Activated CD8-positive, alpha-beta T cell treated with anti-CD3 and anti-CD28 coated beads for 36 hours (primary cell): ENCODE data around the gene TAS2R41. TPM values are rescaled to one million over a fixed set of nuclear protein-coding genes. Genes with fewer than 3 reads are reported as not detected.

ENCODE experiments used
- ATAC-seq: fragments of 200-7000 bp; cut with Tn5 transposase; one replicate; pipeline ENCODE4 v1.10.0; 2021; ENCODE audit warnings: mild to moderate bottlenecking, moderate library complexity
- CTCF ChIA-PET: fragments of 350-600 bp; sonication (Branson Sonifier 250); formaldehyde crosslinking; loops from one replicate; lab custom pipeline; 2021; ENCODE audit warnings: antibody characterized with exemption; lab: Charles Lee
- POLR2A ChIA-PET: fragments of 350-600 bp; sonication (Branson Sonifier 250); formaldehyde crosslinking; loops from one replicate; lab custom pipeline; 2021; ENCODE audit warnings: antibody characterized with exemption; lab: Charles Lee
- DNase-seq: peaks from one replicate; pipeline ENCODE4 v3.0.0-alpha.2; 2020
- H3K27ac Mint-ChIP-seq: one replicate; pipeline ENCODE4 v1.8.0; 2021; ENCODE audit warnings: mild to moderate bottlenecking, mixed read lengths
- H3K27me3 Mint-ChIP-seq: one replicate; pipeline ENCODE4 v1.8.0; 2021; ENCODE audit warnings: mixed read lengths
- H3K36me3 Mint-ChIP-seq: one replicate; pipeline ENCODE4 v1.8.0; 2021; ENCODE audit warnings: low read depth, mixed read lengths
- H3K4me1 Mint-ChIP-seq: one replicate; pipeline ENCODE4 v1.8.0; 2021; ENCODE audit warnings: low read depth, mixed read lengths
- H3K4me3 Mint-ChIP-seq: one replicate; pipeline ENCODE4 v1.8.0; 2021; ENCODE audit warnings: mild to moderate bottlenecking, moderate library complexity, mixed read lengths
- H3K9me3 Mint-ChIP-seq: one replicate; pipeline ENCODE4 v1.8.0; 2021; ENCODE audit warnings: mixed read lengths
- intact Hi-C: fragments of 100-400 bp; cut with micrococcal nuclease; formaldehyde crosslinking; loops from one replicate; pipeline ENCODE4 v1.10.0; 2022
- total RNA-seq, 2 experiments: library from RNA; stranded (reverse); gene quantifications; one replicate each; pipeline ENCODE4 v1.2.3, GENCODE V29; 2021
- TF ChIP-seq, protein P1 (sequence below): fragments of 200-600 bp; IDR thresholded peaks from one replicate; pipeline ENCODE4 v1.8.0; 2022; ENCODE audit warnings: antibody characterized with exemption, mild to moderate bottlenecking

TAS2R41 gene
- total RNA-seq, 2 experiments from 2014 or later, result not detected

DNA sequence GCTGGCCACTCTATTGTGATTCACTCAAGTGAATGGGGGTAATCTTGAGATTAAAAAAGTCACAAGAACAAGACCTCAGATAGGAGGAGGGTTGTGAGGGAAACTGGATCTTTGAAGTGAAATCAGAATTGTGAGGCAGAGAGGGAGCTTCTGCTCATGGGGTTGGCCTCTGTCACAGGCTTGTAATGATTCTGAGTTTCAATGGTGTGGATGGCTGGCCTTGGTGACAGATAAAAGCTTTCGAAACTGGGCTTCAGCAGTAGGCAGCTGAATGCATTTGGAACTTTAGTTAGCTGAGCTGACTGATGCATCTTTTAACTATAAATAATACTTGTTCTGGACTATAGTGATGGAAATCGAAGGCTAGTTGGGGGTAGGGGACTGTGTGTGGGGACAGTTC is 22.2 kb upstream of the TAS2R41 start:
- DNase-seq, result no peak
- intact Hi-C loops, result no loop called here

DNA sequence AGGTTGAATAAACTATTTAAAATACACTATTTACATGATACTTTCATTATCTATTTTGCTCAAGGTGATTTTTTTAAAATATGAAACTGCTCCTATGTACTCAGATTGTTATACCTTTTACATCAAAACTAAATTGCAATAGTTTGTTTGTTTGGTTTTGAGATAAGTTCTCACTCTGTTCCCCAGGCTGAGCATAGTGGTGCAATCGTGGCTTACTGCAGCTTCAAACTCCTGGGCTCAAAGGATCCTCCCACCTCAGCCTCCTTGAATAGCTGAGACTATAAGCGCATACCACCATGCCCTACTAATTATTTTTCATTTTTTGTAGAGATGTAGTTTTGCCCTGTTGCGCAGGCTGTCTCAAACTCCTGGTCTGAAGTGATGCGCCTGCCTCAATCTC is 21.7 kb upstream of the TAS2R41 start:
- Mint-ChIP-seq H3K4me3 (no peak overlapping the region), H3K9me3 (no peaks in the 10 kb centered on the region), H3K36me3 (no peaks in the 10 kb centered on the region), H3K27ac (no peak overlapping the region), H3K27me3 (no peaks in the 10 kb centered on the region), H3K4me1 (peaks cover 10% of the 10 kb centered on the region)
- POLR2A ChIA-PET, result no interaction called here
- ATAC-seq (no peak), DNase-seq (no peak)
- intact Hi-C loops, result no loop called here
- TF ChIP-seq, protein P1, sequence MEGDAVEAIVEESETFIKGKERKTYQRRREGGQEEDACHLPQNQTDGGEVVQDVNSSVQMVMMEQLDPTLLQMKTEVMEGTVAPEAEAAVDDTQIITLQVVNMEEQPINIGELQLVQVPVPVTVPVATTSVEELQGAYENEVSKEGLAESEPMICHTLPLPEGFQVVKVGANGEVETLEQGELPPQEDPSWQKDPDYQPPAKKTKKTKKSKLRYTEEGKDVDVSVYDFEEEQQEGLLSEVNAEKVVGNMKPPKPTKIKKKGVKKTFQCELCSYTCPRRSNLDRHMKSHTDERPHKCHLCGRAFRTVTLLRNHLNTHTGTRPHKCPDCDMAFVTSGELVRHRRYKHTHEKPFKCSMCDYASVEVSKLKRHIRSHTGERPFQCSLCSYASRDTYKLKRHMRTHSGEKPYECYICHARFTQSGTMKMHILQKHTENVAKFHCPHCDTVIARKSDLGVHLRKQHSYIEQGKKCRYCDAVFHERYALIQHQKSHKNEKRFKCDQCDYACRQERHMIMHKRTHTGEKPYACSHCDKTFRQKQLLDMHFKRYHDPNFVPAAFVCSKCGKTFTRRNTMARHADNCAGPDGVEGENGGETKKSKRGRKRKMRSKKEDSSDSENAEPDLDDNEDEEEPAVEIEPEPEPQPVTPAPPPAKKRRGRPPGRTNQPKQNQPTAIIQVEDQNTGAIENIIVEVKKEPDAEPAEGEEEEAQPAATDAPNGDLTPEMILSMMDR, result no peak
- CTCF ChIA-PET, result interaction anchor here (1.1 to 1.4 kb wide), 2 partner anchors 7 to 413 kb away, joined by 3 to 4 read pairs; no protein-coding TSS in a partner anchor

More for the DNA sequence above, 22.2 kb upstream of the TAS2R41 start:
- Mint-ChIP-seq H3K36me3 (no peaks in the 10 kb centered on the region), H3K4me1 (peaks cover 7% of the 10 kb centered on the region), H3K4me3 (no peak overlapping the region), H3K27ac (no peak overlapping the region), H3K9me3 (no peaks in the 10 kb centered on the region), H3K27me3 (no peaks in the 10 kb centered on the region)
- POLR2A ChIA-PET, result interaction anchor here (0.6 kb wide), 1 partner anchor 20 kb away, joined by 3 read pairs; no protein-coding TSS in a partner anchor
- TF ChIP-seq, protein P1, result no peak
- ATAC-seq, result no peak
- CTCF ChIA-PET, result interaction anchor here (1.1 kb wide), 1 partner anchor 412 kb away, joined by 3 read pairs; no protein-coding TSS in a partner anchor

DNA sequence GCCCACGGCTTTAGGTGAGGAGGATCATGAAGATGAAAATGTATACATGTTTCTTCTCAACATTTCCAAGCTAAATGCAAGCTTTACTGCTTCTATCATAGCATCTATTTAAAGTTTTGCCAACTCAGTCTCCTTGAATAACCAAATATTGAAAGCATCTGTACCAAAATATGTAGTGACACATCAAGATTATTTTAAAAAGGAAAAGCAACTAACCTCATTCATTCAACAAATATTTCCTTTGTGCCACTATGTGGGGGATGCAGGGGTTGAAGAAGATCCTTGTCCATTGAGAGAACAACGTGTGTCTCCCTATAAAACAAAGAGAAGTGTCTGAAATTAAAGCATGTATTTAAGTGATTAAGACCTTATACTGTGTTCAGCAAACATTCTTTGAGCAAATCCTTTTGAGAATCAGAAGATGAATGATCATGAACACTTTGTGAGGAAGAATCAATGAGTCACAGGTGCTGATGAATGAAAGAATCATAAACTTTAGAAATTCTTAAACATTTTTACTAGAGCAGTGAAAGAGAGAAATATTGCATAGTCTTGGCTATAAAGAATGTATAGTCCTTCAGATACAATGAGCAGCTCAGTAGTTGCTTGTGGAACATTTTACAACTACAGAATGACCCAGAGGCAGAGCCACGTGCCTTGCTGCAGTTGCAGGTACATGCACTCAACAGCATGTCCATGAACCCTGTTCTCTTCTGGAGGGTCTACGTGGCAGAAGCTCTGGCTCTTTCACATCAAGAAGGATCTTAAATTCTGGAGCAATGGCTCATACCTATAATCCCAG is 20.5 kb upstream of the TAS2R41 start:
- intact Hi-C loops, result no loop called here
- Mint-ChIP-seq H3K36me3 (no peaks in the 10 kb centered on the region), H3K27me3 (no peaks in the 10 kb centered on the region), H3K4me1 (peaks cover 10% of the 10 kb centered on the region), H3K9me3 (no peaks in the 10 kb centered on the region), H3K4me3 (no peak overlapping the region), H3K27ac (no peak overlapping the region)
- POLR2A ChIA-PET, result no interaction called here
- DNase-seq (no peak), ATAC-seq (no peak)
- TF ChIP-seq, protein P1, result no peak
- CTCF ChIA-PET, result interaction anchor here (1.4 kb wide), 1 partner anchor 9 kb away, joined by 4 read pairs; no protein-coding TSS in a partner anchor

DNA sequence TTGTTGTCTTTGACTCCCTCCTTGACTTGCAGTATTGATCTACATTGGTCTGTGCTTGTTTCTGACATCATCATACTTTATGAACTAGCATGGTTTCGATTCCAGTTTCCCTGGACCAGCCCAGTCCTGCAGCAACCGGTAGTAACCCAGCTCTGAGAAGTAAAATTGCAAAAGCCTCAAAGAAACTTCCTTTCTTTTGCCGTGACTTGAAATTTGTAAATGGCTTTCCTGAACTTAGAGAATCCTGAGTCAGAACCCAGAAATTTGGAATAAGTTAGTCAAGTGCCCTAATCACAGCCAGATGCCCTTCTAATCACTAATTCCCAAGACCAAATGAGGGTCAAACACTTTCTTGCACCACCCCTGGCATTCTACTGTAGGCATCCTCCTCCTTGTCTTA is 19.4 kb upstream of the TAS2R41 start:
- no peaks in the 10 kb centered on the region for H3K36me3 Mint-ChIP-seq

DNA sequence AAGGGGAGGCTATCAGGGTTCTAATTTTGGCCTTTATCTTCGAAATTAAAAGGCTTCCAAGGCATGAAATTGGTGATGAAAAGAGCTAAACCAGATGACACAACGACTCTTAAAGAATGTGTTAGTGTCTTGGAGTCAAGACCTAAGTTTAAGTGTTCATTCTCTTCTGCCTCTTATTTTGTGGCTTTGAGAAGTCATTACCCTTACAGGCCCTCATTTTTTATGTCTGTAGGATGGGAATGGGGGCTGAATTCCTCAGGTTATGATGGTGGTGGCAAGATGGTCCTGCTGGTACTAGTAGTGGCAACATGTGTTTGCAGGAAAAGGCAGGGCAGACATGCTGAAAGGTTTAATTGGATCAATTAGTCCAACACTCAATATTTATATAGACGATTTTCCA is 19.0 kb upstream of the TAS2R41 start:
- intact Hi-C loops, result no loop called here
- TF ChIP-seq, protein P1, result no peak
- no peaks in the 10 kb centered on the region for H3K9me3 Mint-ChIP-seq
- no peak overlapping the region for H3K4me3 Mint-ChIP-seq
- DNase-seq (no peak), ATAC-seq (no peak)
- H3K27me3 Mint-ChIP-seq, result no peaks in the 10 kb centered on the region
- H3K4me1 Mint-ChIP-seq, result peaks cover 3% of the 10 kb centered on the region
- ChIA-PET POLR2A (no interaction called here), CTCF (no interaction called here)
- H3K36me3 Mint-ChIP-seq, result no peaks in the 10 kb centered on the region
- no peak overlapping the region for H3K27ac Mint-ChIP-seq

More for the DNA sequence above, 19.4 kb upstream of the TAS2R41 start:
- TF ChIP-seq, protein P1, result no peak
- ChIA-PET POLR2A (no interaction called here), CTCF (no interaction called here)
- peaks cover 3% of the 10 kb centered on the region for H3K4me1 Mint-ChIP-seq
- intact Hi-C loops, result no loop called here
- H3K27me3 Mint-ChIP-seq, result no peaks in the 10 kb centered on the region
- no peaks in the 10 kb centered on the region for H3K9me3 Mint-ChIP-seq
- H3K27ac Mint-ChIP-seq, result no peak overlapping the region
- ATAC-seq, result no peak
- no peak for DNase-seq
- no peak overlapping the region for H3K4me3 Mint-ChIP-seq
